HG03135 (cell line): ENCODE measurements around the gene USP30.
"Not testable (repeated sequence)": the region's sequence is repeated elsewhere in the genome, so short reads cannot be mapped to it uniquely, and the experiment has no call there.

Source experiments
- ATAC-seq: cut with Tn5 transposase; IDR thresholded peaks from one replicate; pipeline ENCODE4 v1.9.1; 2021; ENCODE audit warnings: mild to moderate bottlenecking, moderate library complexity; ENCODE audit not compliant: unreplicated experiment

The USP30 gene, protein sequence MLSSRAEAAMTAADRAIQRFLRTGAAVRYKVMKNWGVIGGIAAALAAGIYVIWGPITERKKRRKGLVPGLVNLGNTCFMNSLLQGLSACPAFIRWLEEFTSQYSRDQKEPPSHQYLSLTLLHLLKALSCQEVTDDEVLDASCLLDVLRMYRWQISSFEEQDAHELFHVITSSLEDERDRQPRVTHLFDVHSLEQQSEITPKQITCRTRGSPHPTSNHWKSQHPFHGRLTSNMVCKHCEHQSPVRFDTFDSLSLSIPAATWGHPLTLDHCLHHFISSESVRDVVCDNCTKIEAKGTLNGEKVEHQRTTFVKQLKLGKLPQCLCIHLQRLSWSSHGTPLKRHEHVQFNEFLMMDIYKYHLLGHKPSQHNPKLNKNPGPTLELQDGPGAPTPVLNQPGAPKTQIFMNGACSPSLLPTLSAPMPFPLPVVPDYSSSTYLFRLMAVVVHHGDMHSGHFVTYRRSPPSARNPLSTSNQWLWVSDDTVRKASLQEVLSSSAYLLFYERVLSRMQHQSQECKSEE

DNA sequence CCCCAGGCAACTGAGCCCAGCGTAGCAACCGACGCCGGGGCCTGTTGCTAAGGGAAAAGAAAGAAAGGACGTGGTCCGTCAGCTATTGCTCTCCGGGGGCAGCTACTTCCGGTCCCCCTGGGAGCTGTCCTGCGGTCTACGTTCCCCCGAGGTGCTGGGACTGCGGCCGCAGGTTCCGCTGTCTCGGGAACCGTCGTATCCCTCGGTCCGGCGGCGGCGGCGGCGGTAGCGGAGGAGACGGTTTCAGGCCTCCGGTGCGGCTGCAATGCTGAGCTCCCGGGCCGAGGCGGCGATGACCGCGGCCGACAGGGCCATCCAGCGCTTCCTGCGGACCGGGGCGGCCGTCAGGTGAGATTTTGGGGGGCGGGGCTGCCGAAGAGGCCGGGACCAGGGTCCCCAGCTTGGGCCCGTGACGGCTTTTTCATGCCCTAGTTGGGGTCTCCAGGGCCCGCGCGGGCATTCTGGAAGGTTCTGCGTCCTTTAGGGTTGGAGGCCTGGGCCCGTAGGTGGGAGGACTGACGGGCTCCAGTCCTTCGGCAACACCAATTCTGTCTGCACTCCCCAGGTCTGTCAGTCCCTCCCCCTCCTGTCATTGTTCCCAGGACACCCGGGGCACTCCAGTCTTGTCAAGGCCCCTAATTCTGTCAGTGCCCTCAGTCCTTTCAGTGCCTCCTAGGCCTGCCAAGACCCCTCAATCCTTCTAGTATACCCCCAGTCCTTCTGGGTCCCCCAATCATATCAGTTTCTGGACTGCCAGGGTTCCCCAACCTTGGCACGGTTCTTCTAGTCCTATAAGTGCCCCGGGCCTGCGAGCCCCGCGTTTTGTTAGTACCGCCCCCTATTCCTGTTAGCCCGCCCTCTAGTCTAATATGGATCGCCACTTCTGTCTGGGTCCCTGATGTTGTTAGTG lies at the start of gene USP30:
TSS of gene USP30 (plus strand) at position 163 of the 910 bp plus-strand sequence. CDS start at position 266, 103 bp downstream.
- ATAC-seq = peak; percentile 78

DNA sequence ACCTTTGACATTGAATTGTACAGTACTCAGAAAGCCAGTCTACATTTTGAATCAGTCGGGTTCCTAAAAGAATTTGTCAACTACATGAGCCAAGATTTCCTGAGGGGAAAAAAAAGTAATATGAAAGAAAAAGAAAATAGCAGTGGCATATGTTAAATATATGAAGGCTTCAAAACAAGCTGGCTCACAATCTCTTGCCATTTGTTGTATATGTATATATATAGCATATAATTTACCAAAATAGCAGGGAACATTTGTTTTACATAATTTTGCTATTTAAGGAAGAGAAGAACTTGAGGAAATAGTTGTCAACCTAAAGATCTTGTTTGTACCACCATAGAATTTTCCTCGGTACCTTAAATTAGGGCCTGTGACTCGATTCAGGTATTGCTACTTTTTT lies 48.4 kb upstream of the USP30 start:
- no peak for ATAC-seq

DNA sequence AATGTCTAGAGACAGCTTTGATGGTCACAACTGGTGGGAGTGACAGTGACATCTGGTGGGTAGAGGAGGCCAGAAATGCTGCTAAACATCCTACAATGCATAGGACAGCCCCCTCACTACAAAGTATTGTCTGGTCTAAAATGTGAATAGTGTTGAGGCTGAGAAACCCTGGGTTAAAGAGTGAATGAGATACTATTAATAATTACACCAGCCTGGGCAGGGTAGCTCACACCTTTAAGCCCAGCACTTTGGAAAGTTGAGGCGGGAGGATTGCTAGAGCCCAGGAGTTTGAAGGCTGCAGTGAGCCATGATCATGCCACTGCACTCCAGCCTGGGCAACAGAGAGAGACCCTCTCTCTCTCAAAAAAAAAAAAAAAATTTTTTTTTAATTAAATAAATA lies 42.6 kb upstream of the USP30 start:
- ATAC-seq = no peak

DNA sequence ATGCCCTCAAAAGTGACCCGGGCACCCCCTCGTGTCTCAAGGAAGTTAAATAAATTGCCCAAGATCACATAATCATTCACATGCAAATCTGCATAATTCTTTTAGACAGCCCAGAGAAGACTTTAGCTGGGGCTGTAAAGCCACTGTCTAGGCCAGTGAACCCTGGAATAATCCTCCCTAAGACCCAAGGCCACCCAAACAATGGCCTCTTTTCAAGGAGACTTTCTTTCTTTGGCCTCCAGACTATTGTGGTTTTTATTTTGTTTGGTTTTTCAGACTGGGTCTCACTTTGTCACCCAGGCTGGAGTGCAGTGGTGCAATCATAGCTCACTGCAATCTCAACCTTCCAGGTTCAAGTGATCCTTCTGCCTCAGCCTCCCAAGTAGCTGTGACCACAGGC lies 42.1 kb upstream of the USP30 start:
- no peak for ATAC-seq

DNA sequence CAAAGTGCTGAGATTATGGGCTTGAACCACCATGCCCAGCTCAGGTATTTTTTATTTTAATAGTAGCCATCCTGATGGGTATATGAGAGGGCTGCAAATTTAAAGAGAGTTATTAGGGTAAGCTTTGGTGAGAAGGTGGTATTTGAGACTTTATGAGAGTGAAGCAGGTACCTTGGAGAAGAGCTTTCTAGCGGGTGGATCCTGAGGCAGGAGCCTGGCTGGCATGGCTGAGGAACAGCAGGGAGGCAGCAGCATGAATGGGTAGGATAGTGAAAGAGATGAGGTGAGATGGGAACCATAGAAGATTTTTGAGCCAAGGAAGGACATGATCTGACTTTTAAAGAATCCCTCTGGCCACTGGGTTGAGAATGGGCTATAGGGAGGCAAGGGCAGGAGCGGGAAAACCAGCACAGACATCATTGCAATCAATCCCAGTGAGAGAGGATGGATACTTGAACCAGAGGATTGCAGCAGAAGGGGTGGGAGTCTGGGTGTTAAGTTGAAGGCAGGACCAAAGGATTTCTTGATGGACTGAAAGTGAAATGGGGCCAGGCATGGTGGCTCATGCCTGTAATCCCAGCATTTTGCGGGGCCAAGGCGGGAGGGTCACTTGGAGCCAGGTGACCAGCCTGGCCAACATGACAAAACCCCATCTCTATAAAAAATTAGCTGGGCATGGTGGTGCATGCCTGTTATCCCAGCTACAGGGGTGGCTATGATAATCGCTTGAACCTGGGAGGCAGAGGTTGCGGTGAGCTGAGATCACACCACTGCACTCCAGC lies 37.2 kb upstream of the USP30 start:
- no peak for ATAC-seq

DNA sequence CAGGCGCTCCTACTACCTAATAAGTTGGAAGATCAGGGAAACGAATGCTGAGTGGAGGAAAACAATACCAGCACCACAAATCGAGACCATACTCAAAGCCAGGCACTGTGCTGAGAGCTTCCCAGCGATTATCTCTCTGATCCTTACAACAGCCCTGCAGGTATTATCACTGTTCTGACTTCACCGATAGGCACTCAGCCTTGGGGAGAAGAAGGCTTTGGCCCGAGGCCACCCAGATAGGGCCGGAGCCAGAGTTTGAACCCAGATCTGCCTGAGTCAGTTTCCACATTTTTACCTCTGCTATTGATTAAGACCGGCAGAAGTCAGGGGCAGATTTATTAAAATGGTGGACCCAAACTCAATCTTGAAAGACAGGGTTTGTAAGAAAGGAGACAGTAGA lies 36.4 kb upstream of the USP30 start:
- no peak for ATAC-seq

DNA sequence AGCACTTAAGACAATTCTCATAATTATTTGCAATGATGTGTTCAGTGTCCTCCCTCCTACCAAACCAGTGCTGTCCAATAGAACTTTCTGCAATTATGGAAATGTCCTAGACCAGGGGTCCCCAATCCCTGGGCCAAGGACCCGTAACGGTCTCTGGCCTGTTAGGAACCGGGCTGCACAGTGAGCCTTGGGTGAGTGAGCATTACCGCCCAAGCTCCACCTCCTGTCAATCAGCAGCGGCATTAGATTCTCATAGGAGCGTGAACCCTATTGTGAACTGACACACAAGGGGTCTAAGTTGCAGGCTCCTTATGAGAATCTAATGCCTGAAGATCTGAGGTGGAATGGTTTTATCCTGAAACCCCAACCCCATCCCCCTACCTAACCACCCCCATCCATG lies 35.4 kb upstream of the USP30 start:
- no peak for ATAC-seq

DNA sequence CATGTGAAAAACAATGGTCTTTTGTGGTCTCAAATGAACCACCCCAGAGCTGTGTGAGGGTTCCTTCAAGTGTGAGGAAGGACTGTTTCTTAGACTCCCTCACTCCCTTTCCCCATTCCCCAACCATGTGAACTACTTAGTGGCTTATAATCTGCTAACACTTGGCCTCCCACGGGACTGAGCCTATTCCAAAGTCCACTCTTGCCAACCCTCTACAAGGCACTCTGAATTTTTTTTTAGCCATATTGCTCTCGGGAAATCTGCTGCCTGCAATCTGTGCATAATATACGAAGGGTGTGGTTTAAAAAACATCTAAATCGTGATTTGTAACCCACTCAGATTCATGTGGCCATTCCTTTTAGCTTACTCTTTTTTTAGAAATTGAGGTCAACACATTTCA lies 34.1 kb upstream of the USP30 start:
- ATAC-seq = no peak

DNA sequence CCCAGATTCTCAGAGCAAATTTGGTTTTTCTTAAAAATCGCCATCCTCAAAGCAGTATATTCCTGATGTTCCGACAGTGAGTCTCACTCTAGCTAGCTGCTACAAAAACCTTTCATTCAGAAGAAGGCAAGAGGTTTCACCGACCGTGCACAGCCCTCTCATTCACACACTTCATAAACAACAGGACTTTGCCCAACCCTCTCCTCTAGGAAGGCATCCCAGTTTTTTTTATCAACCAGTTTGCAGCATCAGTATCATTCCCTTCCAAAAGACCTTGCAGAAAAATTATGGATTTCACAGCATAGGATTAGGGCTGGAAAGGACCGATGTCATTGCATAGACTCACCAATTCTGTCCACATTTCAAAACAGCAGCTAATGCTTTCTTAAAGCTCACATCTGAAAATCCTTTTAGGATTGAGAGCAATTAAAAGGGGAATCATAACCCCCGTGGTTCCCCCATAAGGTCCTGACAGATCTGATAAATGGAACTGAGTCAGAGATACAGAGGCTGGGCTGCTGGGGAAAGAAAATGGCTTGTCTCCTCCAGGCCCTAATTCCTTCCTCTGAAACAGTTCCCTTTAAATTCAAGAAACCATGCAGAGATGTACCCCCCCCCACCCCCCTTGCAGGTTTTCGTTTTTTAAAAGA lies 32.1 kb upstream of the USP30 start:
- no peak for ATAC-seq

DNA sequence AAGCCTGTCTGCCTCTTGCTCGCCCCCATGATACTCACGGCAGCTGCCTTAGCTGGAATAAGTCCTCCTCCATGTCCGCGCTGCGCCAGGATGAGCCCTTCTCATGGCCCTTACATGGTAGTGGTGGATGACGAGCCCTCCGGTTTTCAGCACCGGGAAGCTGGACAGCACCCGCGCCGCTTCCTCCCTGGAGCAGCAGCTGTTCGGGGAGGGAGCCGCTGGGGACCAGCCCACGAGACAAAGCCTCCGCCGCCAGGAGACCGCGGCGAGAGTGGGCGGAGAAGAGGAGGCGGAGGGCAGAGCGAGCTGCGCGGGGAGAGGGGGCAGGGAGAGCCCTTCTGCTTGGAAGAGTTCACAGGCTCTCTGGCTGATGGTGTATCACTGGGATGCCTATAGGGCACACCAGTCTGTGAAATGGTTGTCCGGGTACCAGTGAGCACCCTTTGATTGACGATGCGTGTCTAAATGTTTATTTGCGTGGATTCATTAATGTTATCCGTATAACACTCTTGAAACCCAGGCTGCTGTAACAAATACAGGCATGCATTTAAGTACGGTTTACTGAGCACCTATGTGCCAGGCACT lies 31.5 kb upstream of the USP30 start, which contains the start of gene SVOP:
TSS of gene SVOP (minus strand) at position 273 of the 585 bp plus-strand sequence. CDS start at position 73, 200 bp downstream.
- ATAC-seq = no peak

DNA sequence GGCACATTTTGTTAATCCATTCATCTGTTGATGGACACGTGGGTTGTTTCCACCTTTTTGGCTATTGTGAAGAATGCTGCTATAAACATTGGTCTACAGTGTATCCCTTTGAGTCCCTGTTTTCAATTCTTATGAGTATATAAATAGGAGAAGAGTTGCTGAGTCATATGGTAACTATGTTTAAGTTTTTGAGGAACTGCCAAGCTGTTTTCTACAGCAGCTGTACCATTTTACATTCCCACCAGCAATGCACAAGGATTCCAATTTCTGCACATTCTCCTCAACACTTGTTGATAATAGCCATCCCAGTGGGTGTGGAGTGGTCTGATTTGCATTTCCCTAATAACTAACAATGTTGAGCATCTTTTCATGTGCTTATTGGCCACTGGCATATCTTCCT lies 24.6 kb upstream of the USP30 start:
- no peak for ATAC-seq

DNA sequence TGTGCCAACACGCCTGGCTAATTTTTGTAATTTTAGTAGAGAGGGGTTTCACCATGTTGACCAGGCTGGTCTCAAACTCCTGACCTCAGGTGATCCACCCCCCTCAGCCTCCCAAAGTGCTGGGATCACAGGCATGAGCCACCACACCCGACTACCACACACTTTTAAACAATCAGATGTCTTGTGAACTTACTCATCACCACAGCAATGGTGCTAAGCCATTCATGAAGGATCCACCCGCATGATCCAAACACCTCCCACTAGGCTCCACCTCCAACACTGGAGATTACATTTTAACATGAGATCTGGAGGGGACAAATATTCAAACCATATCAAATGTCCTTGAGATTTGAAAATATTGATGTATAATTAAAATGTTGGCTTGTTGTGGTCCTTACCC lies 23.8 kb upstream of the USP30 start:
- not testable (repeated sequence) for ATAC-seq

DNA sequence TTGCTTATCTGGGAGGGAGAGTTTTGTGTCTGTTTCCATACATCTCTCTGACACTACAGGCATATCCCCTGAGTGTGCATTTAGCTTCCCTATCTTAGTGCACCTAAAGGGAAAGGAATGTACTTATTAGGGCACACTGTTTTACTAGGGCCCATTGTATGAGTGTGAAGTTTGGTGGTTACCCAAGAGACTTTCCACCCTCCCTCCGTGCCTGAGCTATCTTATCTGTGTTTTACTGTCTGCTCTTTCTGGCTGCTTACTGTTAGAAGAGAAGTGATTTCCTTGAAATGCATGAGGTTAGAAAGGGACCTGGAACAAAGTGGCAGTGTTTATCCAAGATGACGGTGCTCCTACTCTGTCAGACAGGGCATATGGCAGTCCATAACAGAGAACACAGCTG lies 23.0 kb upstream of the USP30 start:
- ATAC-seq = no peak

DNA sequence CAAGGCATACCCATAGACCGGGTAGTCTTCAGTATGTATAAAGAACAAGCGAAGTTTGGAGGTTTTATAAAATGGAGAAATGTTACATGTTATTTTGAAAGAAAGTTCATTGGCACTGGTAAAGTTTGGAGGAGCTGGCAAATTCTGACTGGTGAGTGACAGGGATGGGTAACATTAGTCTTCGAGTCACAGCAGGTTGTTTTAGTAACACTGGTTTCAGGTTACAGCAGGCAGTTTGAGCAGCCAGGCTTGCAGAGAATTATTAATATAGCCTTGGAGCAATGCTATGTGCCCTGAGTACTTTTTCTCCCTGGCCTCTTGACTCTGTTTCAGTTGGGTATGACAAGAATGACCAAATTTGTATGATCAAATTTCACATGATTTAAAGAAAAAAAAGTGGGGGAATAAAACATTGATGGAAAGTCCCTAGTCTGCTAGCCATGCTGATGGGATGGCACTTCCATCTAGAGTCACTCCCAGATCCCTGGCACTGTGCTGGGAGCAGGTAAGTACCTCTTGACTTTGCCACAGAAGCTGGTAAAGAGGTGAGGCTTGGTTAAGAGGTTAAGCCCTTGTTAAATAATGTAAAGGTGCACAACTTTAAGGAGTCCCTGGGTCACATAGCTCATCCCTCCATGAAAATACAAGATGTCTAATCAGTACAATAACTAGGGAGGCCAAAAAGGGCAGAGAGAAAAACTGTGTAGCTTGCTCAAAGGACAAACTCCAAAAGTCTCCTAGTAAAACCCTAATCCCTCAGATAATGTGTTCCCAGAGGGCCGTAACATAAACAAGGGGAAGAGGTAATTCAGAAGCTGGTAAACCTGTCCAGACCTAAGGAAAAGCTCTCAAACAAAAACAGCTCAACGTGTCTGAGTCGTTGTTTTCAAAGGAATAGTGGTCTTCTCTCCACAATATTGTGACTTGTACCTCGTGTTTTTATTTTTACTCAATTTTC lies 18.9 kb upstream of the USP30 start:
- ATAC-seq = no peak

DNA sequence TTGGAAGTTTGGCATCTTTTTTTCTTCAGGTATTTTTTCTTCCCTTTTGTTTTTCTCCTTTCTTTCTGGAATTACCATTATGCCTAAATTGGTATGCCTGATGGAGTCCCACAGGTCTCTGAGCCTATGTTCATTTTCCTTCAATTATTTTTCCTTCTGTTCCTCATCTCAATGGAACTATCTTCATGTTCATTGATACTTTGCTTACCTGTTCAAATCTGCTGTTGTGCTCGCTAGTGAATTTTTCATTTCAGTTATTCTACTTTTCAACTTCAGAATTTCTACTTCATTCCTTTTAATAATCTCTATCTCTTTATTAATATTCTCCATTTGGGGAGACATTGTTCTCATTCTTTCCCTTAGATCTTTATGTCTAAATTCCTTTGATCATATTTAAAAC lies 15.4 kb upstream of the USP30 start:
- ATAC-seq = no peak

DNA sequence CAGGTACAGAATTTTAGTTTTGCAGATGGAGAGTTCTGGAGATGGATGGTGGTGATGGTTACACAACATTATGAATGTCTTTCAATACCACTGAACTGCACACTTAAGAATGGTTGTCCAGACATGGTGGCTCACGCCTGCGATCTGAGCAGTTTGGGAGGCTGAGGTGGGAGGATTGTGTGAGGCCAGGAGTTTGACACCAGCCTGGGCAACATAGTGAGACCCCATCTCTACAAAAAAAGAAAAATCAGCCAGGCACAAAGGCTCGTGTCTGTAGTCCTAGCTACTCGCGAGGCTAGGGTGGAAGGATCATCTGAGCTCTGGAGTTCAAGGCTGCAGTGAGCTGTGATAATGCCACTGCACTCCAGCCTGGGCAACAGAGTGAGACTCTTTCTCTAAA lies 8.1 kb upstream of the USP30 start:
- no peak for ATAC-seq

DNA sequence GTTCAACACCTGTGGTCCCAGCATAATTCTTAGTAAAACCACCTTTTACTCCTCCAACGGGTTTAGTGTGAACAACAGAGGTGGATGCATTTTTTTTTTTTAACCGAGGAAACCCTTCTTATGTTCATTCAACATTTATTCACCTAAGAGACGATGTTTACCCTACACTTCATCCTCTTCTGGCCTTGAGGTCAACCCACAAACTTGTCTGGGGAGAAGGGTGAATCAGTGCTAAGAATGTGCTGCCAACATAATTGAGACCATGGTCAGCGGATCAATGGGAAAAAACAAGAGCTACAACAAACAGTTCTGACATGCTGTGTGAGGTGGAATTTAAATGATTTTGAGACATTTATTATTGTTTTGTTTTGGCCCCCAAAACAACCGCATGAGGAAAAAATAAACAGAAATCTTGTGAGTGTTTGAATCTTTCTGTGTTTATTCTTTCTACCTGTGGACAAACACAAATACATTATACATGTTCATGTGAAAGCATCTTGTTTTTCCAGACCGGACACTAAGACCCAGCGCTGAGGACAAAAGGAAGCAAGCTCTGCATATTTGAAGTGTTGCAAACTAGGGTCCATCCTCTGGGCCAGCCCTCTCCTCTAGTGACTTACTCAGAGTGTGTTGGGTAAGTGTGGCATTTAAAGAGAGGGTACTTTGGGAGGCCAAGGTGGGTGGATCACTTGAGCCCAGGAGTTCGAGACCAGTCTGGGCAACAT lies 5.1 kb upstream of the USP30 start:
- no peak for ATAC-seq

DNA sequence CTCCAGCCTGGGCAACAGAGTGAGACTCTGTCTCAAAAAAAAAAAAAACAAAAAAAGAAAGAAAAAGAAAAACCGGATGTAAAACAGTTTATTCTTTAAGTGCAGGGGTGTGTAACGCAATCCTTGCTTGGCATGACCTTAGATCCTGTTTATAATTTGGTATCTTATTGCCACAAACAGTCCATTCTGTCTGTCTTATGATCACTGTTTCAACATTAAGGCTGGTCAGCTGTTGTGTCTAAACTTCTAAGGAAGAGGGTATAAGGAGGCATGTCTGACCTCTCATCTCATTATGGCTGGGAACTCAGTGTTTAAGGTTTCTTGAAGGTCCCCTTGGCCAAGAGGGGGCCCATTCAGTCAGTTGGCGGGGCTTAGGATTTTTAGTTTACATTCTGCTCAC lies 3.7 kb upstream of the USP30 start:
- not testable (repeated sequence) for ATAC-seq
